Karpas-422 (cell line): Measurements from ENCODE around the gene CCDC92. TPM values are rescaled to one million over a fixed set of nuclear protein-coding genes. Genes with fewer than 3 reads are reported as not detected.

Experiments used
- DNase-seq: peaks from one replicate; pipeline ENCODE4 v3.0.0-alpha.2; 2015
- H2AFZ ChIP-seq: fragments of 200-600 bp; sonication (generic); 2 replicates; pipeline ENCODE4 v1.6.1; 2014; ENCODE audit warnings: antibody characterized with exemption, low read length, mixed read lengths
- H3K27ac ChIP-seq: fragments of 200-600 bp; sonication (generic); 2 replicates; pipeline ENCODE4 v1.5.1; 2014; ENCODE audit warnings: mild to moderate bottlenecking, low read length, moderate library complexity
- H3K27me3 ChIP-seq: fragments of 200-600 bp; sonication (generic); 2 replicates; pipeline ENCODE4 v1.6.1; 2014; ENCODE audit warnings: low read length, mixed read lengths
- H3K36me3 ChIP-seq: fragments of 200-600 bp; sonication (generic); 2 replicates; pipeline ENCODE4 v1.6.1; 2014; ENCODE audit warnings: low read length, mixed read lengths; ENCODE audit not compliant: insufficient read depth
- H3K4me1 ChIP-seq: fragments of 200-600 bp; sonication (generic); 2 replicates; pipeline ENCODE4 v1.6.1; 2014; ENCODE audit warnings: mild to moderate bottlenecking, low read length, mixed read lengths
- H3K4me2 ChIP-seq: fragments of 200-600 bp; sonication (generic); 2 replicates; pipeline ENCODE4 v1.6.1; 2014; ENCODE audit warnings: low read length, low read depth, mild to moderate bottlenecking; ENCODE audit not compliant: poor library complexity, severe bottlenecking
- H3K4me3 ChIP-seq: fragments of 200-600 bp; sonication (generic); 2 replicates; pipeline ENCODE4 v1.5.1; 2014; ENCODE audit warnings: mild to moderate bottlenecking, antibody characterized with exemption, low read length, mixed read lengths
- H3K79me2 ChIP-seq: fragments of 200-600 bp; sonication (generic); 2 replicates; pipeline ENCODE4 v1.6.1; 2014; ENCODE audit warnings: mild to moderate bottlenecking, low read length, mixed read lengths
- H3K9ac ChIP-seq: fragments of 200-600 bp; sonication (generic); 2 replicates; pipeline ENCODE4 v1.6.0; 2014; ENCODE audit warnings: low read length
- H3K9me2 ChIP-seq: fragments of 200-600 bp; sonication (generic), shearing (Covaris generic); replicated peaks from 2 replicates; pipeline ENCODE4 v1.6.0; 2014; ENCODE audit warnings: mild to moderate bottlenecking, low read length, moderate library complexity; ENCODE audit not compliant: insufficient read depth
- H3K9me3 ChIP-seq: fragments of 300-700, 200-600 bp; sonication (generic); 2 replicates; pipeline ENCODE4 v1.6.1; 2014; ENCODE audit warnings: low read length, mixed read lengths
- H4K20me1 ChIP-seq: fragments of 200-600 bp; sonication (generic); 2 replicates; pipeline ENCODE4 v1.6.1; 2014; ENCODE audit warnings: mild to moderate bottlenecking, antibody characterized with exemption, low read length, low read depth; ENCODE audit not compliant: insufficient read depth
- total RNA-seq: library from RNA; depleted of rRNA; stranded (reverse); fragments of >200 nt; shearing (Covaris generic); gene quantifications from 2 replicates; pipeline ENCODE4 v1.2.3, GENCODE V29; 2014; ENCODE audit warnings: low replicate concordance

The CCDC92 gene
- total RNA-seq, 1 experiment from 2014 or later, result 2.0 TPM

GRCh38 chr12:123895451-123895850 is 77.2 kb downstream of the CCDC92 start:
- DNase-seq, result no peak
- no peaks in the 10 kb centered on the region for H3K9me3 ChIP-seq

DNA sequence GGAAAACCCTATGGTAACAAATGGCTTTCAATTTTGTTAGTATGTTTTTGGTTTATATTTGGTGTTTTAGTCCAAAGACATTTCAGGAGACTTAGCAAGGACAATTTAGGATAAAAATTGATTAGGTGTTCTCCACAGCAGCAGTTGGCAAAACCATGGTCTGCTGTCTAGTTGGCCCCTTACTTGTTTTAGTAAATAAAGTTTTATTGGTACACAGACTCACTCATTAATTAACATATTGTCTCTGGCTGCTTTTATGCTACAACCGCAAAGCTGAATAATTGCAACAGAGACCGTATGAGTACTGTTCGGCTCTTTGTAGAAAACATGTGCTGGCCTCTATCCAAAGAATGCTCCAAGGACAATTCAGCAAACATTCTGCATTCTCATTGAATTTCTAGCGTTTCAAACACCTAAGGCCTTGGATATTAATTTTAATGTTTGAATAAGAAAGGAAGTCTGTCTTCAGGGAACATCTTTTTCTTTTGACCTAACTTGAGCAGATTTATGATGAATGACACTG is 77.7 kb downstream of the CCDC92 start:
- H3K9ac ChIP-seq, result no peak overlapping the region
- no peaks in the 10 kb centered on the region for H3K36me3 ChIP-seq
- no peaks in the 10 kb centered on the region for H3K79me2 ChIP-seq
- no peak overlapping the region for H3K4me3 ChIP-seq
- no peaks in the 10 kb centered on the region for H4K20me1 ChIP-seq
- no peak overlapping the region for H3K4me2 ChIP-seq
- no peak overlapping the region for H2AFZ ChIP-seq
- no peaks in the 10 kb centered on the region for H3K27me3 ChIP-seq
- H3K4me1 ChIP-seq, result no peaks in the 10 kb centered on the region
- H3K9me2 ChIP-seq, result no peaks in the 10 kb centered on the region
- no peak for DNase-seq
- no peak overlapping the region for H3K27ac ChIP-seq
- no peaks in the 10 kb centered on the region for H3K9me3 ChIP-seq

More at GRCh38 chr12:123895451-123895850, 77.2 kb downstream of the CCDC92 start:
- no peak overlapping the region for H3K9ac ChIP-seq
- no peaks in the 10 kb centered on the region for H4K20me1 ChIP-seq
- no peaks in the 10 kb centered on the region for H3K36me3 ChIP-seq
- no peaks in the 10 kb centered on the region for H3K79me2 ChIP-seq
- no peaks in the 10 kb centered on the region for H3K4me1 ChIP-seq
- H3K27ac ChIP-seq, result no peak overlapping the region
- H3K9me2 ChIP-seq, result no peaks in the 10 kb centered on the region
- no peaks in the 10 kb centered on the region for H3K27me3 ChIP-seq
- H2AFZ ChIP-seq, result no peak overlapping the region
- no peak overlapping the region for H3K4me3 ChIP-seq
- H3K4me2 ChIP-seq, result no peak overlapping the region

- Histone ChIP-seq H3K27me3 (no peaks in the 10 kb centered on the region), H3K79me2 (no peaks in the 10 kb centered on the region), H3K9me3 (no peaks in the 10 kb centered on the region), H3K4me3 (no peak overlapping the region), H3K4me1 (no peaks in the 10 kb centered on the region), H3K9ac (no peak overlapping the region), H4K20me1 (no peaks in the 10 kb centered on the region), H3K36me3 (no peaks in the 10 kb centered on the region), H2AFZ (no peak overlapping the region), H3K4me2 (no peak overlapping the region), H3K27ac (no peak overlapping the region), H3K9me2 (no peaks in the 10 kb centered on the region)
- DNase-seq, result no peak
Measured at GRCh38 chr12:123893276-123893675, 79.4 kb downstream of the CCDC92 start.

DNA sequence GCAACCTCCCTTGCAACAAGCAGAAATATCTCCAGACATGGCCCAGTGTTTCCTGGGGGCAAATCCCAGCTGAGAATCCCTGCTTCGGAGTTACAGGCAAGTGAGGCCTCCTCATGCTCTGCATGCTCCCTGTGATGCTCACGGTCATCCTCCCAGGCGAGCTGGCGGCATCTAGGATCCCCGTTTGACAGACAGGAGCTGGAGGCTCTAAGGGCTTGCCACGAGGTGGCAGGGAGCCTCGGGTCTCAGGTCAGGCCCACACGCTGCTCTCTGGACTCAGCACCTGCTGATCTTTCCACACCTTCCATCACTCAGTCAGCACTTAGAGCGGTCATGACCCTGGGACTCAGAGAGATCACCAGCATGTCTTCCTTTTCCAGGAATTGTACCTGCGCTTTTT is 79.8 kb downstream of the CCDC92 start:
- no peak for DNase-seq
- H3K4me2 ChIP-seq, result no peak overlapping the region
- H2AFZ ChIP-seq, result no peak overlapping the region
- no peaks in the 10 kb centered on the region for H3K9me3 ChIP-seq
- H3K4me3 ChIP-seq, result no peak overlapping the region
- H3K4me1 ChIP-seq, result no peaks in the 10 kb centered on the region
- H3K36me3 ChIP-seq, result no peaks in the 10 kb centered on the region
- no peaks in the 10 kb centered on the region for H3K79me2 ChIP-seq
- no peaks in the 10 kb centered on the region for H4K20me1 ChIP-seq
- no peak overlapping the region for H3K9ac ChIP-seq
- H3K9me2 ChIP-seq, result no peaks in the 10 kb centered on the region
- H3K27ac ChIP-seq, result no peak overlapping the region
- H3K27me3 ChIP-seq, result no peaks in the 10 kb centered on the region

GRCh38 chr12:123892180-123892559 is 80.5 kb downstream of the CCDC92 start:
- Histone ChIP-seq H3K4me2 (no peak overlapping the region), H3K9ac (no peak overlapping the region), H3K79me2 (no peaks in the 10 kb centered on the region), H3K36me3 (no peaks in the 10 kb centered on the region), H3K4me3 (no peak overlapping the region), H3K4me1 (no peaks in the 10 kb centered on the region), H3K9me2 (no peaks in the 10 kb centered on the region), H3K27ac (no peak overlapping the region), H3K27me3 (no peaks in the 10 kb centered on the region), H4K20me1 (no peaks in the 10 kb centered on the region), H2AFZ (no peak overlapping the region), H3K9me3 (no peaks in the 10 kb centered on the region)
- DNase-seq, result no peak

DNA sequence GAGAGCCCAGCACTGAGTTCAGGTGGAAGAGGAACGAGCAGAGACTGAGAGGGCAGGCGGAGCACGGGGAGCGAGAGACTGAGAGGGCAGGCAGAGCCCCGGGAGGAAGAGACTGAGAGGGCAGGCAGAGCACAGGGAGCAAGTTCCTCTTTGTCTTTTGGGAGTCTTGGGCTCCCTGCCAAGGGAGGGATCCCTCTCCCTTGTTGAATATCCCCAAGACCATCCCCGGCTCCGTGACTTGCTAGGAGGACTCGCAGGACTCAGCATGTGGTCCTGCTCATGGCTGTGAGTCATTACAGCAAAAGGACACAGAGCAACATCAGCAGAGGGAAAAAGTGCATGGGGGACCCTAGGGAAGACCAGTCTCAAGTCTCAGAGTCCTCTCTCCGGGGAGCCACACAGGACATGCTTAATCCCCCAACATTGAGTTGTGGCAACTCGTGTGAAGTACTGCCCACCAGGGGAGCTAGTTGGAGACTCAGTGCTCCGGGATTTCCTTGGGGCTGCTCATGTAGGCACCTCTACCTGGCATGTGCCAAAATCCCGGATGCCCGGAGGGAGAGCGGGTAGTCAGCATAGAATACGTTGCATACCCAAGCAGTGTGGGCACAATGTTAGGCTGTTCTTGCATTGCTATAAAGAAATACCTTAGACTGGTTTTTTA is 81.0 kb downstream of the CCDC92 start:
- H3K79me2 ChIP-seq, result no peaks in the 10 kb centered on the region
- no peaks in the 10 kb centered on the region for H4K20me1 ChIP-seq
- DNase-seq, result no peak
- H3K9me3 ChIP-seq, result no peaks in the 10 kb centered on the region
- no peaks in the 10 kb centered on the region for H3K27me3 ChIP-seq
- no peaks in the 10 kb centered on the region for H3K4me1 ChIP-seq
- H3K27ac ChIP-seq, result no peak overlapping the region
- H3K9ac ChIP-seq, result no peak overlapping the region
- H3K4me3 ChIP-seq, result no peak overlapping the region
- no peak overlapping the region for H2AFZ ChIP-seq
- no peak overlapping the region for H3K4me2 ChIP-seq
- H3K36me3 ChIP-seq, result no peaks in the 10 kb centered on the region
- no peaks in the 10 kb centered on the region for H3K9me2 ChIP-seq

GRCh38 chr12:123891011-123891410 is 81.6 kb downstream of the CCDC92 start:
- Histone ChIP-seq H3K36me3 (no peaks in the 10 kb centered on the region), H3K4me1 (no peaks in the 10 kb centered on the region), H3K9me3 (no peaks in the 10 kb centered on the region), H4K20me1 (no peaks in the 10 kb centered on the region), H3K27me3 (no peaks in the 10 kb centered on the region), H3K27ac (no peak overlapping the region), H3K9ac (no peak overlapping the region), H3K79me2 (no peaks in the 10 kb centered on the region), H2AFZ (no peak overlapping the region), H3K9me2 (no peaks in the 10 kb centered on the region), H3K4me2 (no peak overlapping the region), H3K4me3 (no peak overlapping the region)
- no peak for DNase-seq

DNA sequence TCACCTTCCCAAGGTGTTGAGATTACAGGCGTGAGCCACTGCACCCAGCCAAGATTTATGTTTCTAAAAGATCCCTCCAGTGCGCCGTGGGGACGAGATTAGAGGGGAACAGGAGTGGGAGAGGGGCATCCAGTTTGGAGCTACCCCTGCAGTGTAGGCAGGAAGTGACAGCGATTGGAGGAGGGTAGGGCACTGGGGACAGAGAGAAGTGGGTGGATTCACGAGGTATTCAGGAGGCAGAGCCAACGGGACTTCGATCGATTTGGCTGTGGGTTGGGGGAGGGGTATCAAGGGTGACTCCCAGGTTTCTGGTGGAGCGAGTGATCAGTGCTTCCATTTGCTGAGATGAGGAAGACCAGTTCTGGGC is 82.1 kb downstream of the CCDC92 start:
- H3K9ac ChIP-seq, result no peak overlapping the region
- no peak overlapping the region for H2AFZ ChIP-seq
- H3K4me1 ChIP-seq, result no peaks in the 10 kb centered on the region
- H4K20me1 ChIP-seq, result no peaks in the 10 kb centered on the region
- H3K4me3 ChIP-seq, result no peak overlapping the region
- H3K27ac ChIP-seq, result no peak overlapping the region
- H3K9me2 ChIP-seq, result no peaks in the 10 kb centered on the region
- H3K36me3 ChIP-seq, result no peaks in the 10 kb centered on the region
- no peak for DNase-seq
- no peaks in the 10 kb centered on the region for H3K9me3 ChIP-seq
- no peak overlapping the region for H3K4me2 ChIP-seq
- no peaks in the 10 kb centered on the region for H3K27me3 ChIP-seq
- no peaks in the 10 kb centered on the region for H3K79me2 ChIP-seq
